Bone marrow (tissue), 2 donors: ENCODE data around the gene PCDHA1.
"Not testable (repeated sequence)": the region's sequence is repeated elsewhere in the genome, so short reads cannot be mapped to it uniquely, and the experiment has no call there.

Source experiments
- DNase-seq, 2 donors: peaks; one replicate each; lab custom pipeline; 2025; lab: John Stamatoyannopoulos, UW

PCDHA1 gene

GRCh38 chr5:140849831-140850634 lies 64.1 kb downstream of the PCDHA1 start:
- not testable (repeated sequence) for DNase-seq

GRCh38 chr5:140855772-140856674 lies 70.1 kb downstream of the PCDHA1 start, which contains the start of gene PCDHA10:
TSS of gene PCDHA10 (plus strand) at chr5:140855897. CDS start at chr5:140856049, 152 bp downstream.
- DNase-seq = no peak

GRCh38 chr5:140857177-140857986 lies 71.4 kb downstream of the PCDHA1 start:
- no peak for DNase-seq

GRCh38 chr5:140857987-140858240 lies 72.0 kb downstream of the PCDHA1 start:
- no peak for DNase-seq

GRCh38 chr5:140862441-140863295 lies 76.7 kb downstream of the PCDHA1 start:
- DNase-seq = no peak

- no peak for DNase-seq
Observed at GRCh38 chr5:140868721-140869554, 83.0 kb downstream of the PCDHA1 start, which contains the start of gene PCDHA11. TSS of gene PCDHA11 (plus strand) at chr5:140868957. CDS start at chr5:140869104, 147 bp downstream.

GRCh38 chr5:140869555-140869886 lies 83.6 kb downstream of the PCDHA1 start:
- no peak for DNase-seq

- DNase-seq = no peak
Observed at GRCh38 chr5:140870221-140871201, 84.6 kb downstream of the PCDHA1 start.

GRCh38 chr5:140875085-140876065 lies 89.4 kb downstream of the PCDHA1 start, which contains the start of gene PCDHA12:
TSS of gene PCDHA12 (plus strand) at chr5:140875308. CDS start at chr5:140875473, 165 bp downstream.
- no peak for DNase-seq

GRCh38 chr5:140876541-140877261 lies 90.8 kb downstream of the PCDHA1 start:
- not testable (repeated sequence) for DNase-seq

- no peak for DNase-seq
Observed at GRCh38 chr5:140877262-140877581, 91.3 kb downstream of the PCDHA1 start.

GRCh38 chr5:140881889-140882590 lies 96.1 kb downstream of the PCDHA1 start, which contains the start of gene PCDHA13:
TSS of gene PCDHA13 (plus strand) at chr5:140882124. CDS start at chr5:140882269, 145 bp downstream.
- no peak for DNase-seq

- DNase-seq = no peak
Observed at GRCh38 chr5:140882591-140882899, 96.6 kb downstream of the PCDHA1 start.

GRCh38 chr5:140883373-140883772 lies 97.4 kb downstream of the PCDHA1 start:
- DNase-seq = no peak

GRCh38 chr5:140883927-140884697 lies 98.2 kb downstream of the PCDHA1 start:
- DNase-seq = no peak

GRCh38 chr5:140916325-140916724 lies 130.4 kb downstream of the PCDHA1 start:
- DNase-seq = no peak
